Measurements from ENCODE around the gene MOCOS.
A peak's percentile ranks its signal among the peaks of the same experiment; 100 is the strongest.

MOCOS gene

DNA sequence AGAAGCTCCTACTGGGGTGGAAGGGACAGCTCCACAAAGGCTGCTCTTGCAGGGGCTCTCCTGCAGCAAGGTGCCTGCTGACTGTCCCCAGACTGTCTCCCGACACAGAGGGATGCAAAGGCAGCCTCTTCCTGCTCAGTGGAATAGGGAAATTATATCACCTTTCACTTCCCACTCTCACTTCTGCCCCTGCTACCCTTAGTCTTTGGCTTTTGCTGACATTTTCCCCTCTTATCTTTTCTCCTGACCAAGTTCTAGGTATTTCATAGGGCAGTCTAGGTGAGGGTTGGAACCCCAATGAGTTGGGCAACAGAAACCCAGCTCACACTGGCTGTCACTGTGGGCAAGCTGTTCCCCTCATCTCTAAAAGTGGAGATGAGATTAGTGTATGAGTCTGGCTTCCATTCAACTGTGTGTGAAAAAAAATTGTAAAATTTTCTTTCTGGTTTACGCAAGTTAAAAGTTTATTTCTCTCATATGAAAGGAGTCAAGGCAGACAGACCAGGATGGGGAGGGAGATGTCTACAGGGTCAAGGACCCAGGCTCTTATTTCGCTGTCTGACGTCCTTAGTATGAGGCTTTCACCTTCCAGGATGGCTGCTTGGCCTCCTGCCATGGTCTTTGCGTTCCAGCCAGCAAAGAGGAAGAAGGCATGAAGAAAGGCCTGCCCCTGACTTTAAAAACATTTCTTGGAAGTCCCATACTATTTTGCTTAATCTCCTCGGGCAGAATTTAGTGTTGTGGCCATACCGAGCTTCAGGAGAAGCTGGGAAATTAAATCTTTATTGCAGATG is 7.5 kb upstream of the MOCOS start:
- Histone ChIP-seq H3K9me3 (ENCODE audit: control insufficient read depth, insufficient read depth, low read length) (no peaks in the 10 kb centered on the region), H3K27me3 (ENCODE audit: control insufficient read depth, insufficient read depth, low read length) (peaks cover 8% of the 10 kb centered on the region; the same call in 1 of the 2 replicates), H3K27ac (ENCODE audit: low read depth, low read length) (no peak overlapping the region), H3K4me3 (ENCODE audit: low read depth, low read length) (no peak overlapping the region), H3K9ac (ENCODE audit: low read depth, low read length) (no peak overlapping the region), H3K36me3 (ENCODE audit: control insufficient read depth, insufficient read depth, low read length) (peaks cover 28% of the 10 kb centered on the region), H3K4me1 (ENCODE audit: control insufficient read depth, insufficient read depth, low read length) (no peaks in the 10 kb centered on the region)

DNA sequence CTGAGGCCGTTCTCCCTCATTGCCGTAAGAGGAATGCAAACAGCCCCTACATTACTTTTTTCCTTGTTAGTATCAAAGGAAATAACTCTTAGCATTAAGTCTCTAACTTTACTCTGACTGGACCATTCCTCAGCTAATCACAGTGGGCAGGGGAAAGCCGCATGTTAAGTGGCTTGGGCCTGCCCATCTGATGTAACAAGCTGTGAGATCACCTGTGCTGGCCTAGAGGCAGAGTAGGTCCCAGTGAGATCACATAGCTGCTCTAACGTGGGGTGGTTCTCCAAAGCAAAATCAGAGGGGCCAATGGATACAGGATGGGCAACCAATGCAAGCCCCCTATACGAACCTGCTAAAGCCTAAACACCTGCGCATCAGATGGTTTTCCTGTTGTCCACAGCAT is 5.9 kb upstream of the MOCOS start:
- Histone ChIP-seq H3K9ac (ENCODE audit: low read depth, low read length) (no peak overlapping the region), H3K9me3 (ENCODE audit: control insufficient read depth, insufficient read depth, low read length) (no peaks in the 10 kb centered on the region), H3K36me3 (ENCODE audit: control insufficient read depth, insufficient read depth, low read length) (peaks cover 11% of the 10 kb centered on the region; the same call in 1 of the 2 replicates), H3K4me1 (ENCODE audit: control insufficient read depth, insufficient read depth, low read length) (no peaks in the 10 kb centered on the region), H3K4me3 (ENCODE audit: low read depth, low read length) (no peak overlapping the region), H3K27me3 (ENCODE audit: control insufficient read depth, insufficient read depth, low read length) (peaks cover 25% of the 10 kb centered on the region), H3K27ac (ENCODE audit: low read depth, low read length) (no peak overlapping the region)

DNA sequence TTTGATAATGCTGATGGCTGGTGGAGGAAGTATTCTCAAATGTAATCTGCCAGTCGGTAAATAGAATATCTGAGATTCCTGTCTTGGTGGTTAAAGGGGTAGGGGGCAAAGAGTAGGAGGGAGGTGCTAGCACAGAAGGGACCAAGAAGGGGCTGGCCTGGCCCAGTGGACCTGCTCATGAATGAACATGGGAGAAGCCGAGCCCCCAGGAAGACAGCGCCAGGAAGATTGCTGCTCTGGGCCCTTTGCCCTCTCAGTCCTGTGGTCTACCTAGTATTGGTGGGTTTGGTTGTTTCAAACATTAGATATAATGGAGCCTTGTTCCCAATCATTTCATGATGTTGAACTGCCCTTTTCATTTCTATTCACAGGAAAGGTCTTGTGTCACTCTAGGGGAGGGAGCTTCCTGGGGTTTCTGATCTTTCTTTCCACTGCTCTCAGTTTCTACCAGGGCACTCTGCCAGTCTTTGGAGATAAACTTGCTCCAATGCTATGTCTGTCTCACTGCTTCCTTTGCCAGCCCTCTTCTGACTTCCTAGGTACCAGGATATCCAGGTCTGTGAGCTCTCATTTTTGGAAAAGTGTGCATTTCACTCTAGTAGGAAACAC is 5.3 kb upstream of the MOCOS start:
- H3K9me3 ChIP-seq (ENCODE audit: control insufficient read depth, insufficient read depth, low read length) = no peaks in the 10 kb centered on the region

DNA sequence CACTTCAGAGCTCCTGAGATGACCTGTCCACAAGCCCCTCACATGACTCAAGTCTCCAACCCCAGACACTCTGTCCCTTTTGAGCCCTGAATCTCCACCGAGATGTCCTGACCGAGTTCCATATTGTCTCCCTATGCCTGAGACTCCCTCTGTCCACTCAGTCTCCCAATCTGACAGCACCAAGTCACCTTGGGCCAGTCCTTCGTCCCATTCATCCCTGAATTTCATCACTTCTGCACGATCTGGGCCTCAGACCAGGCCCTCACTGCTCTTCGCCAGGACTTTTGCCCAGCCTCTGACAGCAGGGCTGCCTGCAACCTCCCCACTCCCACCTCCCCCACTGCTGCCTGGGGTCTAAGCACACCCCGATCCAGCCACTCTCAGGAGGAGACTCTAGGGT is 4.3 kb upstream of the MOCOS start:
- H3K27ac ChIP-seq (ENCODE audit: low read depth, low read length) = no peak overlapping the region
- no peaks in the 10 kb centered on the region for H3K9me3 ChIP-seq (ENCODE audit: control insufficient read depth, insufficient read depth, low read length)
- peaks cover 40% of the 10 kb centered on the region for H3K27me3 ChIP-seq (ENCODE audit: control insufficient read depth, insufficient read depth, low read length)
- H3K4me1 ChIP-seq (ENCODE audit: control insufficient read depth, insufficient read depth, low read length) = peaks cover 2% of the 10 kb centered on the region; the same call in 1 of the 2 replicates
- H3K4me3 ChIP-seq (ENCODE audit: low read depth, low read length) = no peak overlapping the region
- H3K9ac ChIP-seq (ENCODE audit: low read depth, low read length) = no peak overlapping the region
- no peaks in the 10 kb centered on the region for H3K36me3 ChIP-seq (ENCODE audit: control insufficient read depth, insufficient read depth, low read length)

More for the DNA sequence above, 5.3 kb upstream of the MOCOS start:
- Histone ChIP-seq H3K27me3 (ENCODE audit: control insufficient read depth, insufficient read depth, low read length) (peaks cover 30% of the 10 kb centered on the region), H3K27ac (ENCODE audit: low read depth, low read length) (no peak overlapping the region), H3K4me3 (ENCODE audit: low read depth, low read length) (no peak overlapping the region), H3K4me1 (ENCODE audit: control insufficient read depth, insufficient read depth, low read length) (no peaks in the 10 kb centered on the region), H3K36me3 (ENCODE audit: control insufficient read depth, insufficient read depth, low read length) (peaks cover 6% of the 10 kb centered on the region; the same call in 1 of the 2 replicates), H3K9ac (ENCODE audit: low read depth, low read length) (no peak overlapping the region)

DNA sequence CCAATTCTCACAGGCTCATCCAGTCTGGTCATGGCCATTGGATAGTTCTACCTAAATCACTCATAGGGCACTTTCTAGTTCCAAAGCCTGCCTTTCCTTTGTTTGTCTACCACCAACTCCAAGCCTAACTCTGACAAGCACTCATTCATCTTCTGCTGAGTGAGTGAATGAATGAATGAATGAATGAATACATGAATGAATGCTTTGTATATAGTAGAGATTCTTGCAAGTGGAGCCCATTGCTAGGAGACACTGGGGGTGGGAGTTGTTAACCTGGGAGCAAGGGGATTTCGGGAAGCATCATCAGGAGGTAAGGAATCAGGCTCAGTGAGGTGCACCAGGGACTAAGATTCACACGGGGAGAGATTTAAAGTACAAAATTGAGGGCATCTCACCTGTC is 3.3 kb upstream of the MOCOS start:
- Histone ChIP-seq H3K9me3 (ENCODE audit: control insufficient read depth, insufficient read depth, low read length) (no peaks in the 10 kb centered on the region), H3K4me1 (ENCODE audit: control insufficient read depth, insufficient read depth, low read length) (peaks cover 11% of the 10 kb centered on the region), H3K9ac (ENCODE audit: low read depth, low read length) (no peak overlapping the region), H3K27me3 (ENCODE audit: control insufficient read depth, insufficient read depth, low read length) (peaks cover 50% of the 10 kb centered on the region), H3K36me3 (ENCODE audit: control insufficient read depth, insufficient read depth, low read length) (no peaks in the 10 kb centered on the region), H3K4me3 (ENCODE audit: low read depth, low read length) (no peak overlapping the region), H3K27ac (ENCODE audit: low read depth, low read length) (no peak overlapping the region)

DNA sequence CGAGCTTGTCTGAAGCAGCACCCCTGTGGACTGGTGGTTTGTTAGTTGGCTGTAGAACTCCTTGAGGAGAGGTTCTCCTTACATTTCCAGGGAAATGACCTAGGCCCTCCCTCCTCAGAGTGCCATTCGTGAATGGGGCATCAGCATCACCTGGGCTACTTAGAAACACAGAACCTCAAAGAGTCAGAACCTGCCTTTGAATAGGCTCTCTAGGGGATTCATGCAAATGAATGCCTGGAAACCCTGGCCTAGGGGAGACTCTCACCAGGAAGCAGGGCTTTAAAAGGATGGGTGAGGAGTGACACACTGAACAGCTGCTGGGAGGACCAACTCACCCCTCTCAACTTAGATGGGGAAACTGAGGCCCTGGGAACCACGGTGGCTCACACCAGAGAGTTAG is 2.1 kb upstream of the MOCOS start:
- H3K9ac ChIP-seq (ENCODE audit: low read depth, low read length) = no peak overlapping the region
- no peak overlapping the region for H3K4me3 ChIP-seq (ENCODE audit: low read depth, low read length)
- H3K4me1 ChIP-seq (ENCODE audit: control insufficient read depth, insufficient read depth, low read length) = peaks cover 17% of the 10 kb centered on the region
- no peaks in the 10 kb centered on the region for H3K9me3 ChIP-seq (ENCODE audit: control insufficient read depth, insufficient read depth, low read length)
- peaks cover 51% of the 10 kb centered on the region for H3K27me3 ChIP-seq (ENCODE audit: control insufficient read depth, insufficient read depth, low read length)
- no peaks in the 10 kb centered on the region for H3K36me3 ChIP-seq (ENCODE audit: control insufficient read depth, insufficient read depth, low read length)
- H3K27ac ChIP-seq (ENCODE audit: low read depth, low read length) = no peak overlapping the region

DNA sequence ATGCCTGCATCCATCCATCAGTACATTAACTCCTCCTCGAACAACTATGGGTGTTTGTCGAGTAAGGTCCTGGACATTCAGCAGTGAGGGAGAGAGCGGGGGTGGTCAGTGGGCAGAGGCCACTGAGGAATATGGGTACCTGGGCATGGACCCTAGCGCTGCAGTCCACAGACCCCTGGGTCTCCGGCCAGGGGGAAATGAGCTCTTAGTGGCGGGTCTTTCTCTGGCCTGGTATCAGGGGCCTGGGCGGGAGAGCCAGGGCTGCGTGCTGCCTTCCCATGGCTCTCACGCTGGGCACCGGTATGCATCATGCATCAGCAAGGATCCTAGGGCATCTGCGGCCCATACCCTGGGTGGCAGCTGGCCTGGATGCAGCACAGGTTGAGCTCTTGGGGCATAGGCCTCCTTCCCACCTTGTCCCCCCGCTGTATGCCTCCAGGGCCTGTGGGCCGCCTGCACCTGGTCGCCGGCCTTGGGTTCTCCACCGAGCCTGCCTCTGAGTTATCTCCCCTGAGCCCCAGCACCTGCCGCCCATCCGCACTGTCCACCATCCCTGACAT is 1.3 kb upstream of the MOCOS start:
- Histone ChIP-seq H3K27me3 (ENCODE audit: control insufficient read depth, insufficient read depth, low read length) (peaks cover 51% of the 10 kb centered on the region), H3K4me3 (ENCODE audit: low read depth, low read length) (no peak overlapping the region), H3K36me3 (ENCODE audit: control insufficient read depth, insufficient read depth, low read length) (no peaks in the 10 kb centered on the region), H3K9ac (ENCODE audit: low read depth, low read length) (no peak overlapping the region), H3K4me1 (ENCODE audit: control insufficient read depth, insufficient read depth, low read length) (peaks cover 17% of the 10 kb centered on the region), H3K27ac (ENCODE audit: low read depth, low read length) (no peak overlapping the region), H3K9me3 (ENCODE audit: control insufficient read depth, insufficient read depth, low read length) (no peaks in the 10 kb centered on the region)

DNA sequence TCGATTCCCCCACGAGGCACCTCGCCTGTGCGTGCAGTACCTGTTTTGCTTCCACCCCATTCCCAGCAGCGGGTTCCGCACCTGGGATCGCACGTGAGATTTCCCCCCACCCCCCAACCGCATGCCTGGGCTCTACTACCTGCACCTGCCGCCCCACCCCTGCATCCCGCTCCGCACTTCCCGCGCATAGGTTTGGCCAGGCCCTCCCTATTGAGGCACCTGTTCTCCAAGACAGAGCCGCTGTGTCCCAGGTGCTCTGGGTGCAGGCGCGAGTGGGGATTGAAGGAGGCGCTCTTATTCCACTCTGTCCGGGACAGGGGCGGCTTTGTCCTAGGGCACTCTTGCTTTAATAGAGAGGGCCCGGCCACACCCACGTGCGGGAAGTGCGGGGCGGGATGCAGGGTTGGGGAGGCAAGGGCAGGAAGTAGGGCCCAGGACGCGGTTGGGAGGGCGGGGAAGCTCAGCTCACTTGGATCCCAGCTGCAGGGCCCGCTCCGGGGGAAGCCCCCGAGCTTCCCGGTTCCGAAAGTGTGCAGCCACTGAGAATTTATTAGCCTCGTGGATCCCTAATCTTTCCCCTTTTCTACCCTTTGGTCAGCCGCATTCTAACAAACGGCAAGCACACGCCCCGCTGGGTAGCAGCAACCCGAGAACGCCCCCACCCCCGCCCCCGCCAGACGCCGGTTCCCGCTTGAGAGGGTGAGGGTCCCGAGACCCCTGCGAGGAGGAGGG is 670 bp upstream of the MOCOS start:
- no peak overlapping the region for H3K27ac ChIP-seq (ENCODE audit: low read depth, low read length)
- peak overlapping the region; percentile 84; the same call in 1 of the 2 replicates for H3K9ac ChIP-seq (ENCODE audit: low read depth, low read length)
- peaks cover 51% of the 10 kb centered on the region for H3K27me3 ChIP-seq (ENCODE audit: control insufficient read depth, insufficient read depth, low read length)

DNA sequence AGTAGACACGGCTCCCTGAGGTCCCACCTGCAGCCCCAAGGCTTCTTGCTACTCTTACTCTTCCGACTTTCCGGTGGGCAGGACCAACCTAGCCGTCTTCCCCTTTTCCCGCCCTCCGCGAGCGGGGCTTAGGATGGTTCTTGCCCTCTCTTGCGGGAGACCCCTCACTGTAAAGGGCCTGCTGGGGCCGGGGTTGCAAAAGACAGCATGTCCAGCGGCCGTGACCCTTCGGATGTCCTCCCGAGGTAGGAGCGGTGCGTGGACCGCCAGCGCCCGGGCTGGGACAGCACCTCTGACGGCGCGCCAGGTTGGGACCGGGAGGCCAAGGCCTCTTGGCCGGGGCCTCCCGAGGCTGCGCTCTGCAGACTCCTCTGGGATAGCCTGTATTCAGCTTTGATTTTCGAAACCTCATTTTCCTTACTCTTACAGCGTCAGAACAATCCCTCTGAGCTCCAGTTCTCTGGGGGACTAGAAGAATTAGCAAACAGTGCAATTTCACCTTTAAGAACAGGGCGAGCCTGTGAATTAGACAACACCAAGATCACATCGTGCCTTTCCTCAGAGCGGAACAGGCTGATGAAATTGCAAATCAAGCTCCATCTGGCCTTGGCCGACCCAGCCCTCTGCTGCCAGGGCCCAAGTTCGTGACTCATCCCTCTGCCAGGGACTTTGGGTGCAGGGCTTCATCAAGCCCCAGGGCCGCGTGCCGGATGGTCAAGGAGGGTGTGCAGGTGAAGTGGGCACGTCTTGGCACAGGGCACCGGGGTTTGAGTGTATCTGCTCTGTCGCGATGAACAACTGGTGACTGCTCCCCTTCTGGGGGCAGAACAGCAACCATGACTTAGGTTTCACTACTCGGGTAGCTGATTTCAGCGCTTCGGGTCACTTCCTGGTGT is 777 bp downstream of the MOCOS start:
- H3K4me1 ChIP-seq (ENCODE audit: control insufficient read depth, insufficient read depth, low read length) = peaks cover 17% of the 10 kb centered on the region
- H3K4me3 ChIP-seq (ENCODE audit: low read depth, low read length) = peak overlapping the region; percentile 85
- no peaks in the 10 kb centered on the region for H3K9me3 ChIP-seq (ENCODE audit: control insufficient read depth, insufficient read depth, low read length)
- no peak overlapping the region for H3K27ac ChIP-seq (ENCODE audit: low read depth, low read length)
- peaks cover 51% of the 10 kb centered on the region for H3K27me3 ChIP-seq (ENCODE audit: control insufficient read depth, insufficient read depth, low read length)
- no peaks in the 10 kb centered on the region for H3K36me3 ChIP-seq (ENCODE audit: control insufficient read depth, insufficient read depth, low read length)
- H3K9ac ChIP-seq (ENCODE audit: low read depth, low read length) = peak overlapping the region; percentile 84

More for the DNA sequence above, 670 bp upstream of the MOCOS start:
- H3K4me1 ChIP-seq (ENCODE audit: control insufficient read depth, insufficient read depth, low read length) = peaks cover 17% of the 10 kb centered on the region
- H3K9me3 ChIP-seq (ENCODE audit: control insufficient read depth, insufficient read depth, low read length) = no peaks in the 10 kb centered on the region
- H3K4me3 ChIP-seq (ENCODE audit: low read depth, low read length) = peak overlapping the region; percentile 85
- H3K36me3 ChIP-seq (ENCODE audit: control insufficient read depth, insufficient read depth, low read length) = no peaks in the 10 kb centered on the region

DNA sequence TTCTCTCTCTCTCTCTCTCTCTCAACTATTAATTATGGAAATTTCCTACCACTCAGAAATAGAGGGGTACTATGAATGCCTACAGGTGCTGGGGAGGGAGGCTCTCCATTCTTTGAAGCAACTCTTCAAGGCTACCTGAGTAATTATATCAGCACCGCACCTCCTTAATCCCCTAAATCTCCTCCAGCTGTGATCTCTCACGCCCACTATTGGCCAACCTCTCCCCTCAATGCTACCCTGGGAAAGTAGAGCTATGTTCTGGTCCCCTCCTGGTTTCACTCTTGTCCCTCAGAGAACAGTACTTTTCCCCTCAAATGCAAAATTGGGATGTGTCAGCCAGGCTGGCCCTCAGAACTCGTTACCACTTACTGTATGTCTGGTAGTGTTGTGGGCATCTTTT is 1.6 kb downstream of the MOCOS start:
- Histone ChIP-seq H3K36me3 (ENCODE audit: control insufficient read depth, insufficient read depth, low read length) (no peaks in the 10 kb centered on the region), H3K4me1 (ENCODE audit: control insufficient read depth, insufficient read depth, low read length) (peaks cover 17% of the 10 kb centered on the region), H3K4me3 (ENCODE audit: low read depth, low read length) (no peak overlapping the region), H3K9ac (ENCODE audit: low read depth, low read length) (no peak overlapping the region), H3K27me3 (ENCODE audit: control insufficient read depth, insufficient read depth, low read length) (peaks cover 47% of the 10 kb centered on the region), H3K27ac (ENCODE audit: low read depth, low read length) (no peak overlapping the region), H3K9me3 (ENCODE audit: control insufficient read depth, insufficient read depth, low read length) (no peaks in the 10 kb centered on the region)
